ENCODE results near the gene GPX7. TPM values are rescaled to one million over a fixed set of nuclear protein-coding genes. Genes with fewer than 3 reads are reported as not detected.

GPX7 gene
- total RNA-seq, 2 donors from 2014 or later: 17.8 to 23.7 TPM

GRCh38 chr1:52582116-52582696 lies 20.0 kb upstream of the GPX7 start:
- H3K27me3 ChIP-seq (ENCODE audit: control insufficient read depth, insufficient read depth, low read length, poor library complexity, severe bottlenecking): no peaks in the 10 kb centered on the region
- H3K9me3 ChIP-seq (ENCODE audit: control insufficient read depth, low read length): no peaks in the 10 kb centered on the region
- Mint-ChIP-seq H3K27me3 (ENCODE audit: insufficient read depth) (peaks cover 8% of the 10 kb centered on the region), H3K9me3 (no peaks in the 10 kb centered on the region), H3K4me3 (no peak overlapping the region), H3K4me1 (peaks cover 7% of the 10 kb centered on the region), H3K36me3 (ENCODE audit: low read depth) (no peaks in the 10 kb centered on the region), H3K27ac (no peak overlapping the region)
- H3K36me3 ChIP-seq (ENCODE audit: control insufficient read depth, insufficient read depth, low read length): no peaks in the 10 kb centered on the region
- no peak for DNase-seq
- WGBS, 2 experiments (ENCODE audit: insufficient coverage in 1 of 2, insufficient read length in 1 of 2): 96% methylated on average over 8 to 10 of the region's 10 CpGs
- peaks cover under 1% of the 10 kb centered on the region for H3K4me1 ChIP-seq (ENCODE audit: control insufficient read depth, insufficient read depth, low read length)
- H3K4me3 ChIP-seq (ENCODE audit: low read length): no peak overlapping the region
- H3K27ac ChIP-seq (ENCODE audit: low read depth, low read length): no peak overlapping the region
- H3K9ac ChIP-seq (ENCODE audit: extremely low read depth, low read length, poor library complexity, severe bottlenecking): no peak overlapping the region
- TF ChIP-seq, protein P1, sequence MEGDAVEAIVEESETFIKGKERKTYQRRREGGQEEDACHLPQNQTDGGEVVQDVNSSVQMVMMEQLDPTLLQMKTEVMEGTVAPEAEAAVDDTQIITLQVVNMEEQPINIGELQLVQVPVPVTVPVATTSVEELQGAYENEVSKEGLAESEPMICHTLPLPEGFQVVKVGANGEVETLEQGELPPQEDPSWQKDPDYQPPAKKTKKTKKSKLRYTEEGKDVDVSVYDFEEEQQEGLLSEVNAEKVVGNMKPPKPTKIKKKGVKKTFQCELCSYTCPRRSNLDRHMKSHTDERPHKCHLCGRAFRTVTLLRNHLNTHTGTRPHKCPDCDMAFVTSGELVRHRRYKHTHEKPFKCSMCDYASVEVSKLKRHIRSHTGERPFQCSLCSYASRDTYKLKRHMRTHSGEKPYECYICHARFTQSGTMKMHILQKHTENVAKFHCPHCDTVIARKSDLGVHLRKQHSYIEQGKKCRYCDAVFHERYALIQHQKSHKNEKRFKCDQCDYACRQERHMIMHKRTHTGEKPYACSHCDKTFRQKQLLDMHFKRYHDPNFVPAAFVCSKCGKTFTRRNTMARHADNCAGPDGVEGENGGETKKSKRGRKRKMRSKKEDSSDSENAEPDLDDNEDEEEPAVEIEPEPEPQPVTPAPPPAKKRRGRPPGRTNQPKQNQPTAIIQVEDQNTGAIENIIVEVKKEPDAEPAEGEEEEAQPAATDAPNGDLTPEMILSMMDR (conservative IDR thresholded peaks at IDR 0.05): no peak

- Histone ChIP-seq H3K9ac (ENCODE audit: extremely low read depth, low read length, poor library complexity, severe bottlenecking) (no peak overlapping the region), H3K27me3 (ENCODE audit: control insufficient read depth, insufficient read depth, low read length, poor library complexity, severe bottlenecking) (no peaks in the 10 kb centered on the region), H3K4me3 (ENCODE audit: low read length) (no peak overlapping the region), H3K4me1 (ENCODE audit: control insufficient read depth, insufficient read depth, low read length) (no peaks in the 10 kb centered on the region), H3K27ac (ENCODE audit: low read depth, low read length) (no peak overlapping the region), H3K9me3 (ENCODE audit: control insufficient read depth, low read length) (no peaks in the 10 kb centered on the region), H3K36me3 (ENCODE audit: control insufficient read depth, insufficient read depth, low read length) (no peaks in the 10 kb centered on the region)
- H3K27ac Mint-ChIP-seq: no peak overlapping the region
- H3K36me3 Mint-ChIP-seq (ENCODE audit: low read depth): no peaks in the 10 kb centered on the region
- H3K9me3 Mint-ChIP-seq: no peaks in the 10 kb centered on the region
- TF ChIP-seq, protein P1 (conservative IDR thresholded peaks at IDR 0.05): no peak
- 87 to 88% methylated on average over 1 of the region's 1 CpG for whole genome bisulfite sequencing, 2 experiments (ENCODE audit: insufficient coverage in 1 of 2, insufficient read length in 1 of 2)
- H3K4me1 Mint-ChIP-seq: peaks cover 1% of the 10 kb centered on the region
- H3K4me3 Mint-ChIP-seq: no peak overlapping the region
- peaks cover 4% of the 10 kb centered on the region for H3K27me3 Mint-ChIP-seq (ENCODE audit: insufficient read depth)
- DNase-seq: no peak
Measured at GRCh38 chr1:52585474-52585873, 16.7 kb upstream of the GPX7 start.

DNA sequence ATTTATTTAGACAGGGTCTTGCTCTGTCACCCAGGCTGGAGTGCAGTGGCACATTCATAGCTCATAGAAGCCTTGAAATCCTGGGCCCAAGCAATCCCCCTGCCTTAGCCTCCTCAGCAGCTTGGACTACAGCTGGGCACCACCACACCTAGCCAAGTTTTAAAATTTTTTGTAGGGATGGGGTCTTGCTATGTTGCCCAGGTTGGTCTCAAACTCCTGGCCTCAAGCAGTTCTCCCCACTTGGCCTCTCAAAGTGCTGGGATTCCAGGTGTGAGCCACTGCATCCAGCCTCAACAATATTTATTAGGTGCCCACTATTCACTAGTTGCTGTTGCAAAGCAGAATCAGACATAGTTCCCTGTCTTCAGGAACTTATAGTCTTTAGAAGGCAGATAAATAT lies 14.1 kb upstream of the GPX7 start:
- H3K27ac ChIP-seq (ENCODE audit: low read depth, low read length): no peak overlapping the region
- H3K4me3 Mint-ChIP-seq: no peak overlapping the region
- H3K27ac Mint-ChIP-seq: no peak overlapping the region
- H3K4me3 ChIP-seq (ENCODE audit: low read length): no peak overlapping the region
- no peaks in the 10 kb centered on the region for H3K36me3 Mint-ChIP-seq (ENCODE audit: low read depth)
- peaks cover 1% of the 10 kb centered on the region for H3K4me1 Mint-ChIP-seq
- H3K36me3 ChIP-seq (ENCODE audit: control insufficient read depth, insufficient read depth, low read length): no peaks in the 10 kb centered on the region
- no peaks in the 10 kb centered on the region for H3K9me3 Mint-ChIP-seq
- H3K9me3 ChIP-seq (ENCODE audit: control insufficient read depth, low read length): no peaks in the 10 kb centered on the region
- no peak for DNase-seq
- TF ChIP-seq, protein P1 (conservative IDR thresholded peaks at IDR 0.05): no peak
- H3K27me3 Mint-ChIP-seq (ENCODE audit: insufficient read depth): peaks cover 1% of the 10 kb centered on the region
- H3K27me3 ChIP-seq (ENCODE audit: control insufficient read depth, insufficient read depth, low read length, poor library complexity, severe bottlenecking): no peaks in the 10 kb centered on the region
- H3K4me1 ChIP-seq (ENCODE audit: control insufficient read depth, insufficient read depth, low read length): no peaks in the 10 kb centered on the region
- H3K9ac ChIP-seq (ENCODE audit: extremely low read depth, low read length, poor library complexity, severe bottlenecking): no peak overlapping the region

Measured in endodermal cell (in vitro differentiated cells).